Mesenchymal stem cell (in vitro differentiated cells and primary cell): ENCODE measurements around the gene ZNF319.

ENCODE experiments used
- DNase-seq: peaks from one replicate; pipeline ENCODE4 v3.0.0-alpha.2; 2013
- H2AFZ ChIP-seq: one replicate; pipeline ENCODE4 v1.6.1; 2013; ENCODE audit warnings: low read depth, mild to moderate bottlenecking, control low read depth, inconsistent platforms, low read length, moderate library complexity
- H2AK5ac ChIP-seq: 2 replicates; pipeline ENCODE4 v1.6.1; 2013; ENCODE audit warnings: low read length, moderate library complexity, mild to moderate bottlenecking, inconsistent platforms; ENCODE audit not compliant: severe bottlenecking
- H2BK120ac ChIP-seq: one replicate; pipeline ENCODE4 v1.6.1; 2013; ENCODE audit warnings: low read depth, mild to moderate bottlenecking, inconsistent platforms, low read length, moderate library complexity
- H2BK12ac ChIP-seq, 2 experiments: one replicate each; pipeline ENCODE4 v1.6.1; 2013; ENCODE audit warnings: inconsistent platforms in 2 of 2, low read length in 2 of 2, mild to moderate bottlenecking in 2 of 2, moderate library complexity in 2 of 2, control low read depth in 1 of 2
- H2BK15ac ChIP-seq: one replicate; pipeline ENCODE4 v1.6.1; 2013; ENCODE audit warnings: mild to moderate bottlenecking, low read depth, inconsistent platforms; ENCODE audit not compliant: poor library complexity, severe bottlenecking
- H2BK5ac ChIP-seq: 2 replicates; pipeline ENCODE4 v1.6.1; 2013; ENCODE audit warnings: low read depth, mild to moderate bottlenecking, low read length, control low read depth, inconsistent platforms; ENCODE audit not compliant: poor library complexity, severe bottlenecking
- H3K14ac ChIP-seq, 2 experiments: one replicate each; pipeline ENCODE4 v1.6.1; 2013; ENCODE audit warnings: inconsistent platforms in 2 of 2, low read length in 2 of 2, control low read depth in 1 of 2, mild to moderate bottlenecking in 1 of 2, moderate library complexity in 1 of 2
- H3K18ac ChIP-seq, 2 experiments: one replicate each; pipeline ENCODE4 v1.6.1; 2013; ENCODE audit warnings: inconsistent platforms in 2 of 2, low read length in 2 of 2, control low read depth in 1 of 2, low read depth in 1 of 2, mild to moderate bottlenecking in 1 of 2
- H3K23ac ChIP-seq, 2 experiments: one replicate each; pipeline ENCODE4 v1.6.1; 2013; ENCODE audit warnings: inconsistent platforms in 2 of 2, low read length in 2 of 2, mild to moderate bottlenecking in 2 of 2, moderate library complexity in 2 of 2, control low read depth in 1 of 2
- H3K27ac ChIP-seq: 2 replicates; pipeline ENCODE4 v1.5.1; 2013; ENCODE audit warnings: mild to moderate bottlenecking, moderate library complexity, low read length, control low read depth, inconsistent platforms; ENCODE audit not compliant: poor library complexity, severe bottlenecking
- H3K27me3 ChIP-seq, 2 experiments: 2 replicates each; pipeline versions ENCODE4 v1.6.1 to v1.7.0; 2013; ENCODE audit warnings: low read length in 2 of 2, mild to moderate bottlenecking in 2 of 2, moderate library complexity in 2 of 2, control low read depth in 1 of 2, inconsistent platforms in 1 of 2; ENCODE audit not compliant: control insufficient read depth in 1 of 2, insufficient read depth in 1 of 2
- H3K36me3 ChIP-seq, 2 experiments: 2 replicates each; pipeline versions ENCODE4 v1.6.1 to v1.7.0; 2013; ENCODE audit warnings: low read length in 2 of 2, control low read depth in 1 of 2, inconsistent platforms in 1 of 2, low read depth in 1 of 2, mild to moderate bottlenecking in 1 of 2; ENCODE audit not compliant: insufficient read depth in 2 of 2, control insufficient read depth in 1 of 2
- H3K4ac ChIP-seq, 2 experiments: one replicate each; pipeline ENCODE4 v1.6.1; 2013; ENCODE audit warnings: inconsistent platforms in 2 of 2, low read length in 2 of 2, mild to moderate bottlenecking in 2 of 2, moderate library complexity in 2 of 2, control low read depth in 1 of 2, low read depth in 1 of 2
- H3K4me1 ChIP-seq: 2 replicates; pipeline ENCODE4 v1.6.1; 2013; ENCODE audit warnings: low read depth, low read length, control low read depth; ENCODE audit not compliant: control insufficient read depth, insufficient read depth
- H3K4me2 ChIP-seq: 2 replicates; pipeline ENCODE4 v1.6.1; 2013; ENCODE audit warnings: low read length, mild to moderate bottlenecking, inconsistent platforms; ENCODE audit not compliant: poor library complexity, severe bottlenecking
- H3K4me3 ChIP-seq, 2 experiments: 2 replicates each; pipeline versions ENCODE4 v1.5.1 to v1.7.0; 2013; ENCODE audit warnings: low read length in 2 of 2, mild to moderate bottlenecking in 2 of 2, control low read depth in 1 of 2, low read depth in 1 of 2; ENCODE audit not compliant: insufficient read depth in 1 of 2
- H3K79me1 ChIP-seq: replicated peaks from 2 replicates; pipeline ENCODE4 v1.6.1; 2013; ENCODE audit warnings: mild to moderate bottlenecking, control low read depth, low read length, inconsistent platforms; ENCODE audit not compliant: poor library complexity, severe bottlenecking
- H3K9ac ChIP-seq: 2 replicates; pipeline ENCODE4 v1.7.0; 2013; ENCODE audit warnings: mild to moderate bottlenecking, low read length, moderate library complexity
- H3K9me3 ChIP-seq: 2 replicates; pipeline ENCODE4 v1.7.0; 2013; ENCODE audit warnings: mild to moderate bottlenecking, low read length; ENCODE audit not compliant: control insufficient read depth
- H4K8ac ChIP-seq: one replicate; pipeline ENCODE4 v1.6.1; 2013; ENCODE audit warnings: inconsistent platforms, mild to moderate bottlenecking, low read length, moderate library complexity
- H4K91ac ChIP-seq: one replicate; pipeline ENCODE4 v1.6.1; 2013; ENCODE audit warnings: mild to moderate bottlenecking, low read length, inconsistent platforms
- WGBS: methylation state at CpG from one replicate; pipeline ENCODE4 v1.1.7; 2013; ENCODE audit warnings: mixed read lengths; 5-methylcytosine and 5-hydroxymethylcytosine counted together

ZNF319 gene

DNA sequence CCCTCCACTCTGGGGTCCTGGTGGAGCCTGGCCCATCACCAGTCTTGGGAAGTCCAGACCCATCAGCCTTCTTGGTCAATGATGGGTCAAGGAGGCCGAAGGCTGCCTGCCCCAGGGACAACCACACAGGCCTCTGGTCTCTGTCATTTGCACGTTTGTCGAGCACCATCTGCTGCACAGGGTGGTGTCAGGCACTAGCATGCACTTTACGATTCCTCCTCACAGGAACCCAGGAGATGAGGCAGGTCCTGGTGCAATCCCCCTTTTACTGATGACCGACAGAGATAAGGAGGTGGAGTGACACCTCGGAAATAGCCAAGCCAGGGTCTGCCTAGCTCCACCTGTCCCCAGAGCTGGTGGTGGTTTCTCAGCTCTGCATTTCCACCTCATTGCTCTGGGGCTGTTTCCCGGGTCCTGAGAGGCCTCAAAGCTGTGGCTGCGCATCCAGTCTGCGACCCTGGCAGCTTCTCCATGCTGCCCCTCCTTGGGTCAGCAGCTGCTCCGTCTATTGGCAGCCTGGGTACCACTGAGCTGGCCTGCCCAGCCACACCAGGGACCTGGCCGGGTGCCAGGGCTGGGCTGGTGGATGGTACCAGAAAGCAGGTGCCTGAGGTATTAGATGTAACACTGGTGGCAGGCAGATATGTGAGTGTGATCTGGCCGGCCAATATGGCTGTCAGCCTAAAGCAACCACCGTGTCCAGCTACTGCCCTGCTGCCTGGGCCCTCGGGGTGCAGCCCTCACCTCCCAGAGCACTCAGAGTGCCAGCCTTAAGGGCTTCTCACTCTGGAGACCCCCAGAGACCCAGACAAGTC lies 35.1 kb upstream of the ZNF319 start:
- H3K4me2 ChIP-seq: no peak overlapping the region
- no peak overlapping the region for H2BK120ac ChIP-seq
- no peak overlapping the region for H2BK5ac ChIP-seq
- no peaks in the 10 kb centered on the region for H3K9me3 ChIP-seq
- H3K27ac ChIP-seq: no peak overlapping the region
- peaks cover 0 to 29% of the 10 kb centered on the region in 2 experiments for H3K36me3 ChIP-seq
- H3K4me1 ChIP-seq: peaks cover 10% of the 10 kb centered on the region
- DNase-seq: no peak
- no peak overlapping the region for H3K4me3 ChIP-seq
- WGBS: 78% methylated on average over 14 of the region's 14 CpGs
- no peak overlapping the region for H3K23ac ChIP-seq
- H3K4ac ChIP-seq: peak overlapping the region in 1 of 2 experiments; percentile 15
- no peak overlapping the region for H2BK15ac ChIP-seq
- H3K18ac ChIP-seq: no peak overlapping the region
- no peak overlapping the region for H2AFZ ChIP-seq
- H3K14ac ChIP-seq: no peak overlapping the region
- H4K8ac ChIP-seq: no peak overlapping the region
- H3K27me3 ChIP-seq: peaks cover 0 to 28% of the 10 kb centered on the region in 2 experiments
- peaks cover 5% of the 10 kb centered on the region for H3K79me1 ChIP-seq
- H2BK12ac ChIP-seq: no peak overlapping the region
- H2AK5ac ChIP-seq: no peak overlapping the region
- H3K9ac ChIP-seq: no peak overlapping the region
- no peak overlapping the region for H4K91ac ChIP-seq

DNA sequence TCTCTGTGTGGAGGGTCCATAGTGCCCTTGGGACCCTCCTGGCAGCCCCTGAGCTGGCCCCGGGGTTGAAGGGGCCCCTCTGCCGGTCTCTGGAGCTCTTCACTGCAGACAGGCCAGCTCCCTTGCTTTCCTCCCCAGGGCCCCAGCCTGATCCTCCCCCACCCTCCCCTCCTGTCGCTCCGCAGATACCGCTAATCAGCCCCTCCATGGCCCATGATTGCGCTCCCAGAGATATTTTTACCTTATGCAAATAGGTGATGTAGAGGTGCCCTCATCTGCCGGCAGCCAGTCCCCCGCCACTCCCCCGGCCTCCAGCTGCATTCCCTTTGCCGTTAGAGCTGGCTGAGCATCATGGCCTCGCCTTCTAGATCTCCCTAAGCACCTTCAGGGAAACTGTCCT lies 34.3 kb upstream of the ZNF319 start:
- no peak overlapping the region for H2AFZ ChIP-seq
- H3K9ac ChIP-seq: no peak overlapping the region
- H2AK5ac ChIP-seq: no peak overlapping the region
- H3K4me2 ChIP-seq: no peak overlapping the region
- H2BK12ac ChIP-seq: no peak overlapping the region
- no peak overlapping the region for H2BK120ac ChIP-seq
- H3K4ac ChIP-seq: no peak overlapping the region
- H3K23ac ChIP-seq: no peak overlapping the region
- WGBS: 76% methylated on average over 11 of the region's 11 CpGs
- H2BK5ac ChIP-seq: no peak overlapping the region
- H3K27ac ChIP-seq: no peak overlapping the region
- no peaks in the 10 kb centered on the region for H3K9me3 ChIP-seq
- no peak for DNase-seq
- peaks cover 10% of the 10 kb centered on the region for H3K4me1 ChIP-seq
- peaks cover 5% of the 10 kb centered on the region for H3K79me1 ChIP-seq
- no peak overlapping the region for H4K8ac ChIP-seq
- peaks cover 0 to 24% of the 10 kb centered on the region in 2 experiments for H3K36me3 ChIP-seq
- H2BK15ac ChIP-seq: no peak overlapping the region
- H3K14ac ChIP-seq: no peak overlapping the region
- H3K27me3 ChIP-seq: peaks cover 0 to 32% of the 10 kb centered on the region in 2 experiments
- no peak overlapping the region for H3K4me3 ChIP-seq
- no peak overlapping the region for H4K91ac ChIP-seq
- H3K18ac ChIP-seq: no peak overlapping the region

DNA sequence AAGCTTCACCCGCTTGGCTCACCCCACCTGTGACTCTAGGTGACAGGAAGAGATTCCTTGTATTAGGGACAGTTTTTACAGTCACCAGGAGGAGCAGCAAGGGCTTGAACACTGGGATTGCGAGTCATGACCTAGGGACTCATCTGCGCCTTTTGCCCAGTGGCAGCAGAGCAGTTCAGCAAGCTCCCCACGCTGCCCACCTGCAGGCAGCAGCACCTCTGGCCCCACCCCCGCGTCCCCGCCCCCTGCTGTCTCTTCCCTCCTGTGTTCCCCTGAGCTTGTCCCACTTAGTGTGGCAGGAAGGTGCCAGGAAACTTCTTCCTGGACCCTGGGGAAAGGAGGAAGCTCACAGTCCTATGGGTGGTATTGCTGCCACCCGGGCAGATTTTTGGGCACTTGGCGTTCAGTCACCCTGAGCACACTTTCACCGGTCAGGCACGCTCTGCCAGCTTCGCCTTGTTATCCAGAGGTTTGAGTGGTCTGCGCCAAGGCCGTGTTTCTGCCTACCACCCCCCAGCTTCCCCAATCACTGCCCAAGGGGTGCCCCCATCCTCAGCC lies 33.7 kb upstream of the ZNF319 start:
- no peak overlapping the region for H2BK5ac ChIP-seq
- 98% methylated on average over 14 of the region's 14 CpGs for WGBS
- H3K27me3 ChIP-seq: peaks cover 4 to 37% of the 10 kb centered on the region in 2 experiments
- H2BK120ac ChIP-seq: no peak overlapping the region
- no peak overlapping the region for H4K91ac ChIP-seq
- H3K4me2 ChIP-seq: no peak overlapping the region
- H3K23ac ChIP-seq: no peak overlapping the region
- DNase-seq: no peak
- H2BK12ac ChIP-seq: no peak overlapping the region
- H2BK15ac ChIP-seq: no peak overlapping the region
- H3K4me3 ChIP-seq: no peak overlapping the region
- peaks cover 0 to 21% of the 10 kb centered on the region in 2 experiments for H3K36me3 ChIP-seq
- H3K4me1 ChIP-seq: peaks cover 10% of the 10 kb centered on the region
- no peak overlapping the region for H2AK5ac ChIP-seq
- no peak overlapping the region for H3K27ac ChIP-seq
- no peak overlapping the region for H4K8ac ChIP-seq
- no peak overlapping the region for H3K9ac ChIP-seq
- no peak overlapping the region for H3K4ac ChIP-seq
- no peak overlapping the region for H2AFZ ChIP-seq
- H3K9me3 ChIP-seq: no peaks in the 10 kb centered on the region
- no peak overlapping the region for H3K14ac ChIP-seq
- no peak overlapping the region for H3K18ac ChIP-seq
- peaks cover 5% of the 10 kb centered on the region for H3K79me1 ChIP-seq

DNA sequence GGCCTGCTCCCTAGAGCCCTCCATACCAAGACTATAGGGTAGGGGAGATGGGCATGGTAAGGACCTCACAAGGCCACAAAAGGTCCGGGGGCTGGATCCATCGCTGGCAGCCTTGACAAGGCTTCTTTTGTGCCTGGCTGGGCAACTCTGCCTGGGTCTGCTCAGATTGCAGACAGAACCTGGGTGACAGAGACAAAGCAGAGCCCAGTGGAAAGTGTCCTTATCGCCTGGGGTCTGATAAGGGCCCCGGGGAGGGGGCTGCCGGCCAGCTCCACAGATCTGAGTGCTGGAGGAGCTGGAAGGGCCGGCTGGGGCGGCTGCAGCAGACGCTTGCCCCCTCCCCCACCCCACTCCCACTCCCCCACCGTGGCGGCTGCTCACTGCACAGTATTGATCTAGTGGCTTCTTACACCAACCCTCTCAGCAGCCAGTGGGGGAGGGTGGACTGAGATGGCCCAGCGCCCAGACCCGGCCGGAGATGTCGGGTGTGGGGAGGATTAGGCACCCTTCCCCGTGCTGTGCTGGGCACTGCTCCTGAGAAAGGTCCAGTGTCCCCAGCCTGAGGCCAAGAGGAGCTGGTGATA lies 32.3 kb upstream of the ZNF319 start:
- Histone ChIP-seq H3K4me3 (no peak overlapping the region), H2BK12ac (peak overlapping the region in 1 of 2 experiments; percentile 22), H3K14ac (peak overlapping the region in 1 of 2 experiments; percentile 44), H3K4ac (peak overlapping the region in 1 of 2 experiments; percentile 27), H2BK120ac (no peak overlapping the region), H3K36me3 (peaks cover 0 to 21% of the 10 kb centered on the region in 2 experiments), H3K9ac (no peak overlapping the region), H3K27me3 (peaks cover 9 to 46% of the 10 kb centered on the region in 2 experiments), H3K23ac (no peak overlapping the region), H3K27ac (no peak overlapping the region), H2AFZ (no peak overlapping the region), H4K8ac (no peak overlapping the region), H3K79me1 (peaks cover 12% of the 10 kb centered on the region), H4K91ac (no peak overlapping the region), H3K9me3 (no peaks in the 10 kb centered on the region), H3K18ac (peak overlapping the region in 1 of 2 experiments; percentile 11), H2AK5ac (no peak overlapping the region), H2BK5ac (no peak overlapping the region), H2BK15ac (no peak overlapping the region), H3K4me2 (no peak overlapping the region), H3K4me1 (peaks cover 20% of the 10 kb centered on the region)
- no peak for DNase-seq
- WGBS: 16% methylated on average over 12 of the region's 15 CpGs
